HUES48 (cell line): ENCODE results near the gene PDCD5.
"Not testable (repeated sequence)": the region's sequence is repeated elsewhere in the genome, so short reads cannot be mapped to it uniquely, and the experiment has no call there.

Source experiments
- H3K27ac ChIP-seq: one replicate; pipeline ENCODE4 v1.7.0; 2013; ENCODE audit warnings: low read depth, low read length, inconsistent platforms
- H3K27me3 ChIP-seq: 2 replicates; pipeline ENCODE4 v1.6.1; 2013; ENCODE audit warnings: mild to moderate bottlenecking, low read length; ENCODE audit not compliant: control insufficient read depth, insufficient read depth
- H3K36me3 ChIP-seq: 2 replicates; pipeline ENCODE4 v1.6.1; 2013; ENCODE audit warnings: low read length; ENCODE audit not compliant: control insufficient read depth, insufficient read depth
- H3K4me1 ChIP-seq: 2 replicates; pipeline ENCODE4 v1.6.1; 2013; ENCODE audit warnings: mild to moderate bottlenecking, low read length; ENCODE audit not compliant: control insufficient read depth, insufficient read depth
- H3K4me3 ChIP-seq: 2 replicates; pipeline ENCODE4 v1.5.1; 2013; ENCODE audit warnings: mild to moderate bottlenecking, low read depth, low read length
- H3K9ac ChIP-seq: 2 replicates; pipeline ENCODE4 v1.6.1; 2013; ENCODE audit warnings: mild to moderate bottlenecking, low read depth, low read length, moderate library complexity
- H3K9me3 ChIP-seq: 2 replicates; pipeline ENCODE4 v1.6.1; 2013; ENCODE audit warnings: low read length; ENCODE audit not compliant: control insufficient read depth, insufficient read depth

Gene PDCD5

DNA sequence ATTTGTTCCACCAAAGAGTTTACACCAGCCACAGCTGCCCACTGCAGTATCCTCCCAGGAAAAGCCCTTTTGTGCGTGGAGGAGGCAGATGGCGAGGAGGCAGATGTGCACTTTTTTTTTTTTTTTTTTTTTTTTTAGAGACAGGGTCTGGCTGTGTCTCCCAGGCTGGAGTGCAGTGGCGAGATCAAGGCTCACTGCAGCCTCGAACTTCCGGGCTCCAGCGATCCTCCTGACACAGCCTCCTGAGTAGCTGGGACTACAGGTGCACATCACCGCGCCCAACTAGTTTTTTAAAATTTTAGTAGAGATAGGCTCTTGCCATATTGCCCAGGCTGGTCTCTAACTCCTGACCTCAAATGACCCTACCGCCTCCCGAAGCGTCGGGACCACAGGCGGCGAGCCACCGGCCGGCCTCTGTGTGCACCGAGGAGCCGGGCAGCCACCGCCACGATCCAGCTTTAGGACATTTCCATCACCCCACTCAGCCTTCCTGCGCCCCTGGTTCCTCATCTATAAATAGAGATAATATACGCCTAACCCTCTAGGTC, 563 bp upstream of the PDCD5 start:
- Histone ChIP-seq H3K36me3 (peaks cover 30% of the 10 kb centered on the region), H3K9ac (no peak overlapping the region), H3K27me3 (peaks cover 10% of the 10 kb centered on the region; the same call in 1 of the 2 replicates), H3K4me3 (peak overlapping the region; percentile 94), H3K27ac (no peak overlapping the region), H3K9me3 (no peaks in the 10 kb centered on the region), H3K4me1 (peaks cover 5% of the 10 kb centered on the region)

DNA sequence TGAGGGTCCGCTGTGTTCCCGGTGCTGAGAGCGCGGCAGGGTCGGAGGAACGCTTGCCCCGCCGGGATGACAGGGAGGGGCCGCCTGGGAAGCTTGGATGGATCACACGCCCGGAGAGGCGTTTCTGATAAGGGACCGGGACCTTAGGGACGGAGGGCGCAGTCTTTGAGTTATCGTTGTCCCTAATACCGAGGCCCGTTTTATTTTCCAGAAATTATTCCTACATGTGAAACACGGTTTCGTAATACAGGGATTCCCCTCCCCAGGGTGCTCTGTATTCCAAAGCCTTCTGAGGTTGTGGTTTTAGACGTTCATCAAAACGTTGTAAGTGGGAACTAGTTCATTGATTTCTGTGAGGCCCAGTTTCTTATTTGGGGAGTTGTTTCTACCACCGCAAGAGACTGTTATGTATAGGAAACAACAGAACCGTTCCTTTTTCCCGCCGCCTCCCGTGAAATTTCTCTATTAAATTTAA, 752 bp downstream of the PDCD5 start:
- Histone ChIP-seq H3K9me3 (no peaks in the 10 kb centered on the region), H3K36me3 (peaks cover 44% of the 10 kb centered on the region), H3K27me3 (peaks cover 10% of the 10 kb centered on the region; the same call in 1 of the 2 replicates), H3K27ac (no peak overlapping the region), H3K9ac (peak overlapping the region; percentile 91), H3K4me1 (peaks cover 5% of the 10 kb centered on the region), H3K4me3 (peak overlapping the region; percentile 94)

DNA sequence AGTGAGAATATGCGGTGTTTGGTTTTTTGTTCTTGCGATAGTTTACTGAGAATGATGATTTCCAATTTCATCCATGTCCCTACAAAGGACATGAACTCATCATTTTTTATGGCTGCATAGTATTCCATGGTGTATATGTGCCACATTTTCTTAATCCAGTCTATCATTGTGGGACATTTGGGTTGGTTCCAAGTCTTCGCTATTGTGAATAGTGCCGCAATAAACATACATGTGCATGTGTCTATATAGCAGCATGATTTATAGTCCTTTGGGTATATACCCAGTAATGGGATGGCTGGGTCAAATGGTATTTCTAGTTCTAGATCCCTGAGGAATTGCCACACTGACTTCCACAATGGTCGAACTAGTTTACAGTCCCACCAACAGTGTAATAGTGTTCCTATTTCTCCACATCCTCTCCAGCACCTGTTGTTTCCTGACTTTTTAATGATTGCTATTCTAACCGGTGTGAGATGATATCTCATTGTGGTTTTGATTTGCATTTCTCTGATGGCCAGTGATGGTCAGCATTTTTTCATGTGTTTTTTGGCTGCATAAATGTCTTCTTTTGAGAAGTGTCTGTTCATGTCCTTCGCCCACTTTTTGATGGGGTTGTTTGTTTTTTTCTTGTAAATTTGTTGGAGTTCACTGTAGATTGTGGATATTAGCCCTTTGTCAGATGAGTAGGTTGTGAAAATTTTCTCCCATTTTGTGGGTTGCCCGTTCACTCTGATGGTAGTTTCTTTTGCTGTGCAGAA, 6.9 kb downstream of the PDCD5 start:
- not testable (repeated sequence) for H3K4me1 ChIP-seq, H3K27ac ChIP-seq
- H3K36me3 ChIP-seq: peaks cover 45% of the 10 kb centered on the region

DNA sequence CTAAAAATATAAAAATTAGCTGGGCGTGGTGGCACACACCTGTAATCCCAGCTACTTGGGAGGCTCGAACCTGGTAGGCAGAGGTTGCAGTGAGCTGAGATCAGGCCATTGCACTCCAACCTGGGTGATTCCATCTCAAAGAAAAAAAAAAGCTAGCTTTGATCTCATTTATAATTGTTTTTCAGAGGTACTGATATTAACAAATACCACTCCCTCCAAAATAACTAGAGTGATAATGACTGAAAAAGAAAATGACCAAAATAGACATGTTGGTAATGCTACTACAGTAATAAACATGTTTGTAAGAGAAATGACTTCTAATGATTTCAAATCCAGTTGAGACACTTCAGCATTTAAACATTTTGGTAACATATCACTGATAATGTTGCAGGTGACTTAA, 13.0 kb downstream of the PDCD5 start:
- H3K4me3 ChIP-seq: no peak overlapping the region
- no peak overlapping the region for H3K27ac ChIP-seq
- no peaks in the 10 kb centered on the region for H3K4me1 ChIP-seq
- H3K36me3 ChIP-seq: peaks cover 57% of the 10 kb centered on the region
- H3K9me3 ChIP-seq: 0 out of 2 replicates have a peak, but pooled peaks cover 4% of the 10 kb centered on the region
- H3K27me3 ChIP-seq: no peaks in the 10 kb centered on the region
- H3K9ac ChIP-seq: no peak overlapping the region

More for the DNA sequence above, 6.9 kb downstream of the PDCD5 start:
- not testable (repeated sequence) for H3K27me3 ChIP-seq, H3K9ac ChIP-seq, H3K9me3 ChIP-seq, H3K4me3 ChIP-seq

DNA sequence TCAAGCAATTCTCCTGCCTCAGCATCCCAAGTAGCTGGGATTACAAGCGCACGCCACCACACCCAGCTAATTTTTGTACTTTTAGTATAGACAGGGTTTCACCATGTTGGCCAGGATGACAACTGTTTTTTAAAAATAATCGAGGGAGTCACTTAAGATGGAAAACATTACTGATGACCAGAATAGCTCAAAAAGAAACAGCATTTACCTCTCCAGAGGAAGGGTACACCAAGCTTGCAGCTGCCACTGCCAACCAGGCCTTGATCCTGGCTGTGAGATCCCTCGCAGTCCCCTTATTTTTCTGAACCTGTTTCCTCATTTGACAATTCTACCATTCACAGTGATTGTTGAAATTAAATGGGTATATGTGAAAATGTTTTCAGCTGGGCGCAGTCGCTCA, 14.5 kb downstream of the PDCD5 start:
- Histone ChIP-seq H3K4me1 (no peaks in the 10 kb centered on the region), H3K9ac (no peak overlapping the region), H3K36me3 (peaks cover 64% of the 10 kb centered on the region), H3K27ac (no peak overlapping the region), H3K4me3 (no peak overlapping the region), H3K9me3 (0 out of 2 replicates have a peak, but pooled peaks cover 4% of the 10 kb centered on the region), H3K27me3 (no peaks in the 10 kb centered on the region)

DNA sequence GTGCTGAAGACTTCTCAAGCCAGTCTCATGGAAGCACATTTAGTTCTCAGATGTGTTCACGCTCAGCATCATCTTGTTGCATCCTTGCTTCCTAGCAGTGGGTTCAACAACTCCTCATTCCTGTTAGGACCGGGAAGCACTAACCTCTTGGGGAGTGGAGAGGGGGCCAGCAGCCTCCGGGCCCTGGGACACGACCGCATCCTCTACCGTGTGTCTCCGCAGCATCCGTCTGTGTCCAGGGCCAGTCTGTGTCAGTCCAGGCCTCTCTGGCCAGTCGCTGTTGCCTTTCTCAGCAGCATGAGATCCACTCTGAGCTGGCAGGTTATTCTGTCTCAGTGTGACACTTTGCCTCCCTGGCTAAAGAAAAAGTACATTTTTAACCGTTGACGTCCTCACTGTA, 17.0 kb downstream of the PDCD5 start:
- Histone ChIP-seq H3K27ac (no peak overlapping the region), H3K36me3 (peaks cover 76% of the 10 kb centered on the region), H3K9me3 (0 out of 2 replicates have a peak, but pooled peaks cover 4% of the 10 kb centered on the region), H3K4me1 (no peaks in the 10 kb centered on the region), H3K4me3 (no peak overlapping the region), H3K9ac (no peak overlapping the region), H3K27me3 (no peaks in the 10 kb centered on the region)

DNA sequence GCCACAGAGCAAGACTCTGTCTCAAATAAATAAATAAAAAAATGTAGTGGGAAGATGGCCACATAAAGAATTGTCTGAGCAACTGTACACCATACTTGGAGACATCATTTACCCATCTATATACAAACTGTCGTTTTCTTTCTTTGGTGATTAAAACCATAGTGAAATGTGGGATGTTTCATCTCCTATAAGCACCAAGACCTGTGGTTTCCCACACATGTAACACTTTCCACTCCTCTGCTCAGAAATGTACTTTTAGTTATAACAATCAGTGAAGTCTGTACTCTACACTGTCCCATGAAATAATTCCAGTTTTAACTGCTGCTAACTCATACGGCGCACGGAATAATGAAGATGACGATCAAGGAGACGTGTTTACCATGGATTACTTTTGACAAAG, 18.3 kb downstream of the PDCD5 start:
- H3K36me3 ChIP-seq: peaks cover 79% of the 10 kb centered on the region
- no peak overlapping the region for H3K9ac ChIP-seq
- H3K4me3 ChIP-seq: no peak overlapping the region
- no peaks in the 10 kb centered on the region for H3K4me1 ChIP-seq
- H3K9me3 ChIP-seq: 0 out of 2 replicates have a peak, but pooled peaks cover 2% of the 10 kb centered on the region
- H3K27me3 ChIP-seq: no peaks in the 10 kb centered on the region
- no peak overlapping the region for H3K27ac ChIP-seq

DNA sequence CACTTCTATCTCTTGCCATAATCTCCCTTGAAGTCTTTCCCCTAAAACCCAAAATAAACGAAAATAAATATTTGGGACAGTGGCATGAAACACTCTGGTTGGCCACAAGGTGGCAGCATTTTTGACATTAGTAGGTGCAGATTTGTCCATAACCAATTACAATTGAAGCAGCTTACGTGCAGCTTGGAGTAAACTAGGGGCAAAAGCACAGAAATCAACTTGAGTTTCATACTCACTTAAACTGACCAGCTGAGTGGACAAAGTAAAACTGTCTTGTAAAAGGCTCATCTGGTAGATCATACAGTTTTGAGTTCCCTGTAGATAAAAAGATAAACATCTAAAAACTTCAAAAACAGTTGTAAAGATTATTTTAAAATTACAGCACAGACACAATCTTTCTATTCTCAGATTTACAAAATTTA, 18.8 kb downstream of the PDCD5 start:
- Histone ChIP-seq H3K9me3 (no peaks in the 10 kb centered on the region), H3K27me3 (no peaks in the 10 kb centered on the region), H3K36me3 (peaks cover 77% of the 10 kb centered on the region), H3K4me3 (no peak overlapping the region), H3K4me1 (no peaks in the 10 kb centered on the region), H3K9ac (no peak overlapping the region), H3K27ac (no peak overlapping the region)

DNA sequence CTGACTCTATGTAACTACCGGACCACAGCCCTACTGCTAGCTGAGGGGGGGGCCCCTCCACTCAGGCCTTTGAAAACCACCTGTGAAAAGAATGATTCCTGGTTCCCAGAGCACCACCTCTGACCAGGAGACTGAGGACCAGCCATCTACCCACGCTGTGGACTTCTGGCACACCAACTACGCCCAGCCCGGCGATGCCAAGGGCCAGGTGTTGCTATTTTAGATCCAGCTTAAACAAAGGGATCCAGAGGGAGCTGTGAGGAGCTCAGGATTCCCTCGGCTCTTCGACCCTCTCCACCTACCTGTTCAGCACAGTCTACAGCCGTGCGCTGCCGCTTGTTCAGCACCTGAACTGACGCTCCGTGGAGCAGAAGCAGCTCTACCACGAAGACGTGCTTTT, 23.0 kb downstream of the PDCD5 start:
- Histone ChIP-seq H3K9ac (no peak overlapping the region), H3K4me1 (no peaks in the 10 kb centered on the region), H3K4me3 (no peak overlapping the region), H3K27ac (no peak overlapping the region), H3K36me3 (peaks cover 62% of the 10 kb centered on the region), H3K9me3 (no peaks in the 10 kb centered on the region), H3K27me3 (no peaks in the 10 kb centered on the region)

DNA sequence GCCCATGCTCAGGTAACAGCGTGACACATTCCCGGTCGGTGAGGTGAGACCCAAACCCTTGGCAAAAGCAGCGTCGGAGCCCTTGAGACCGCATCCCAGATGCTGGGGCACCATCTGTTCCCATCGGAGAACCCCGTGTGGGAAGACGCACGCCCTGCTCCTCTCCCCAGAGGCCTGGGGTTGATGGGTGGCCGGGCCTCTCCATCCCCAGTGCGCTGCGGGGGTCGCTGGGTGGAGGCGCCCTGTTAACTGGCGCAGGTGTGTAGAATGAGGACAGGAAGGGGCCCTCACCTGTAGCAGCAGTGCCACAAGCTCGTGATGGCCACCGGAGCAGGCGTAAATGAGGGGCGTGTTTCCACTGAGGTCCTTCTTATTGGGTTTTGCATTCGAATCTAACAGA, 24.6 kb downstream of the PDCD5 start:
- H3K36me3 ChIP-seq: peaks cover 59% of the 10 kb centered on the region

DNA sequence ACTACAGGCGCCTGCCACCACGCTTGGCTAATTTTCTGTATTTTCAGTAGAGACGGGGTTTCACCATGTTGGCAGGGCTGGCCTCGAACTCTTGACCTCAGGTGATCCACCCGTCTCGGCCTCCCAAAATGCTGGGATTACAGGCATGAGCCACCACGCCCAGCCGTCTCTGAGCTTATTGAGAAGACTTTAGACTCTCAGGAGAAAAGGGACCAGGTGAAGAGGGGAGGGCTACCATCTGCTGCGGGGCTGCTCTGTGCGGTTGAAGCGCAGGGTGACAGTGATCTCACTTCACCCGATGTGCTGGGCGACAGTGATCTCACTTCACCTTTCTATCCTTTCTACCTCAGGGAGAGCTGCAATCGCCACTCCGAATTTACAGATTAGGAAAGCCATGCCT, 25.3 kb downstream of the PDCD5 start:
- Histone ChIP-seq H3K36me3 (peaks cover 57% of the 10 kb centered on the region), H3K4me1 (no peaks in the 10 kb centered on the region), H3K27me3 (no peaks in the 10 kb centered on the region), H3K4me3 (no peak overlapping the region), H3K27ac (no peak overlapping the region), H3K9ac (no peak overlapping the region), H3K9me3 (no peaks in the 10 kb centered on the region)

More for the DNA sequence above, 24.6 kb downstream of the PDCD5 start:
- Histone ChIP-seq H3K9me3 (no peaks in the 10 kb centered on the region), H3K27me3 (no peaks in the 10 kb centered on the region), H3K4me3 (no peak overlapping the region), H3K4me1 (no peaks in the 10 kb centered on the region), H3K9ac (no peak overlapping the region), H3K27ac (no peak overlapping the region)
